ENCODE data around the gene SORCS2.

Gene SORCS2

GRCh38 chr4:7429601-7430078 lies 237.3 kb downstream of the SORCS2 start:
- no peak for DNase-seq (ENCODE audit: low spot score)
- in situ Hi-C loops (cut with MboI; ENCODE audit: low sequenced_read_pairs, unreplicated experiment): no loop called here
- TF ChIP-seq, protein P1, sequence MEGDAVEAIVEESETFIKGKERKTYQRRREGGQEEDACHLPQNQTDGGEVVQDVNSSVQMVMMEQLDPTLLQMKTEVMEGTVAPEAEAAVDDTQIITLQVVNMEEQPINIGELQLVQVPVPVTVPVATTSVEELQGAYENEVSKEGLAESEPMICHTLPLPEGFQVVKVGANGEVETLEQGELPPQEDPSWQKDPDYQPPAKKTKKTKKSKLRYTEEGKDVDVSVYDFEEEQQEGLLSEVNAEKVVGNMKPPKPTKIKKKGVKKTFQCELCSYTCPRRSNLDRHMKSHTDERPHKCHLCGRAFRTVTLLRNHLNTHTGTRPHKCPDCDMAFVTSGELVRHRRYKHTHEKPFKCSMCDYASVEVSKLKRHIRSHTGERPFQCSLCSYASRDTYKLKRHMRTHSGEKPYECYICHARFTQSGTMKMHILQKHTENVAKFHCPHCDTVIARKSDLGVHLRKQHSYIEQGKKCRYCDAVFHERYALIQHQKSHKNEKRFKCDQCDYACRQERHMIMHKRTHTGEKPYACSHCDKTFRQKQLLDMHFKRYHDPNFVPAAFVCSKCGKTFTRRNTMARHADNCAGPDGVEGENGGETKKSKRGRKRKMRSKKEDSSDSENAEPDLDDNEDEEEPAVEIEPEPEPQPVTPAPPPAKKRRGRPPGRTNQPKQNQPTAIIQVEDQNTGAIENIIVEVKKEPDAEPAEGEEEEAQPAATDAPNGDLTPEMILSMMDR (IDR thresholded peaks at IDR 0.05; ENCODE audit: borderline replicate concordance, control extremely low read depth, extremely low read depth, insufficient read depth, missing control alignments): no peak

DNA sequence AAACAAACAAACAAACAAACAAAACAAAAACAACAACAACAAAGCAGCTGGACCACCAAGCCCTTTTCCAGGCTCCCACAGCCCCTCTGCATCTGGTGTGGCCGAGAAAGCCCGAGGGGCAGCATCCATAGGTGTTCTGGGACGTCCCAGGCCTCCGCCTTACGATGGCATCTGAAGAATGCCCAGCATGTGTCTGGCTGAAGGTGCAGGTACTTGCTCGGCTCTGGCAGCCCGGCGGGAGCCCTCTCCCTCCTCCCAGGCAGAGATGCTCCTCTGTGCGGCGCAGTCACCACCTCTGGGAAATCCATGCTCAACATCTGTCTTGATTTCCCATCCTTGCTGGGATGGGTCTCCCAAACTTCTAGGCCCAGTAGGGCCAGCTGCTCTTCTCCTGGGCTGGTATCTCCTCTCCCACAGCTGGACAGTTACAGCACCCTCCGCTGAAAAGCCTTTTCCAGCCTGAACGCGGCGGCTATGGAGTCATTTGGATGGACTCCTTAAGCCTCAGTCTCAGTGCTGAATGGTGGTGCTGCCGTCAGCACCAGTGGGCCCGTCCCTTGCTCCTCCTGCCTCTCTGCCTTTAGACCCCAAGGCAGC lies 238.1 kb downstream of the SORCS2 start:
- in situ Hi-C loops (cut with MboI; ENCODE audit: low sequenced_read_pairs, unreplicated experiment): no loop called here
- TF ChIP-seq, protein P1 (IDR thresholded peaks at IDR 0.05; ENCODE audit: borderline replicate concordance, control extremely low read depth, extremely low read depth, insufficient read depth, missing control alignments): no peak
- no peak for DNase-seq (ENCODE audit: low spot score)

DNA sequence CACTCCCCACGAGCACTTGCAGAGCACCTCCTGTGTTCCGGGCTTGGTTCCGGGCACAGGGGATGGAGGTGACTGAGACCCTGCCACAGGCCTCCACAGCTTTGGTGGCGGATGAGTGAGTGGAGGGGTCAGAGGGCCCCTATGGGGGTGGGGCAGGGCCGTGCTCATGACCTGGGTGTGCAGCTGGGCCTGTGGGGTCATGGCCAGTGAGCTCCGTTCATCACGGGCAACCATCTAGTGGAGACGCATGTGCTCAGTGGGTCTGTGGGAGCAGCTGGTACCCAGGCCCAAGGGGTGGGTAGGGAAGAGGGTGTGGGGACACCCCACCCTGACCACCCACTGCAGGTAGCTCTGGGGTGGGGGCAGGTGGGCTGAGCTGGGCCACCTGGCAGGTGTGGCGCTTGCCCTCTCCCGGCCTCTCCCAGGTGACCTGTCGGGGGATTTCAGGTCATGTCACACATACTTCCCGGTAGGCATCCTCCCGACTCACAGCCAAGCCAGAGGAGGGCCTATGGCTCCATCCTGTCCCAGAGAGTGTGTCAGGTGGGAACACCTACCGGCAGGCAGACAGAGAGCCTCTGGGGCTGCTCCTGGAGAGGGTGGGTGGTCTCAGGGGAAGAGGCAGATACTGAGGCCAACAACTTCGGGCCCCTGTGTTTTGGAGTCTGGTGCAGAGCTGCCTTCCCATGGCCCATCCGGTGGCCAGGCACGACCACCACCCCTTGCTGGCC lies 238.8 kb downstream of the SORCS2 start:
- no peak for DNase-seq (ENCODE audit: low spot score)
- in situ Hi-C loops (cut with MboI; ENCODE audit: low sequenced_read_pairs, unreplicated experiment): no loop called here
- TF ChIP-seq, protein P1 (IDR thresholded peaks at IDR 0.05; ENCODE audit: borderline replicate concordance, control extremely low read depth, extremely low read depth, insufficient read depth, missing control alignments): no peak

GRCh38 chr4:7431696-7432530 lies 239.6 kb downstream of the SORCS2 start:
- TF ChIP-seq, protein P1 (IDR thresholded peaks at IDR 0.05; ENCODE audit: borderline replicate concordance, control extremely low read depth, extremely low read depth, insufficient read depth, missing control alignments): no peak
- no peak for DNase-seq (ENCODE audit: low spot score)
- in situ Hi-C loops (cut with MboI; ENCODE audit: low sequenced_read_pairs, unreplicated experiment): no loop called here

- TF ChIP-seq, protein P1 (IDR thresholded peaks at IDR 0.05; ENCODE audit: borderline replicate concordance, control extremely low read depth, extremely low read depth, insufficient read depth, missing control alignments): no peak
- in situ Hi-C loops (cut with MboI; ENCODE audit: low sequenced_read_pairs, unreplicated experiment): no loop called here
- no peak for DNase-seq (ENCODE audit: low spot score)
These were observed 240.4 kb downstream of the SORCS2 start for GRCh38 chr4:7432531-7433375.

Data from GM13976 (cell line).